AG10803 (cell line): ENCODE measurements around the gene ADRM1.

ENCODE experiments used
- DNase-seq: peaks from one replicate; pipeline ENCODE4 v3.0.0; 2010; ENCODE audit warnings: low read depth
- H3K4me3 ChIP-seq: 2 replicates; pipeline ENCODE4 v1.5.1; 2011; ENCODE audit warnings: mild to moderate bottlenecking, low read length, control low read depth
- TF ChIP-seq, protein P1 (sequence below): conservative IDR thresholded peaks from 2 replicates; pipeline ENCODE4 v1.5.1; 2011; ENCODE audit warnings: mild to moderate bottlenecking, low read length, control low read depth, inconsistent platforms

Gene ADRM1

DNA sequence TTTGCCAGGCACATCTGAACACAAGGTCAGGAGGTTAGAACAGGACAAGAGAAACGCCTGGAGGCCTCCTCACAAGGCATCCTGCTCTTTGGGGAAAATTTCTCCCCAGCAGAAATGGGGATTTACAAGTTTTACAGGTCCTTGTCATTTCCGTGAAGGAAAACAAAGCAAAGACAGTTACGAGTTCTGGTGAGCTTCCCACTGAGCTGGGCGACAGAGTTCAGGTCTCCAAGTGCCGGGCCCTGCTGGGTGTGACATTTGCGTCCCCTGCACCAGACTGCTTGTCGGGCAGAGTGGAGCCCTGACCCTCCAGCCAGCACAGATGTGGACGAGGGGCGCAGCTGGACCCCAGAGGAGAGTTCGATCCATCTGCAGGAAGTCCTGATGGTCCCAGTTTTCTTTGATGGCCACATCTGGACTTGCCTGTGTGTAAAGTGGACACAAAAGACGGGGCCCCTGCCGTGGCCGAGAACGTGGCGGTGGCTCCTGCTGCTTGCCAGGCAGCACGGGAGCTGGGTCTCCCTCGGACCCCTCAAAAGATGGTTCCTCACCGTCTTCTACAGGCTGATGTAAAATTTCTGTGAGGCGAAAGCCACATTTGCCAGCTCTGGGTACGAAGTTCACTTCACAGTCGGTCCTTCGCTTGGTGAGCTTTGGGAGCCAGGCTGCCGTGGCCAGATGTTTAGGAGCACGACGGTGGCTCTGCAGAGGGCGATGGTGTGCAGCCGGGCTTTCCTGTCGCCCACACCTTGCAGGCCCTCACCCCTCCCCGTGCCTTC is 5.2 kb upstream of the ADRM1 start:
- no peak for DNase-seq
- TF ChIP-seq, protein P1, sequence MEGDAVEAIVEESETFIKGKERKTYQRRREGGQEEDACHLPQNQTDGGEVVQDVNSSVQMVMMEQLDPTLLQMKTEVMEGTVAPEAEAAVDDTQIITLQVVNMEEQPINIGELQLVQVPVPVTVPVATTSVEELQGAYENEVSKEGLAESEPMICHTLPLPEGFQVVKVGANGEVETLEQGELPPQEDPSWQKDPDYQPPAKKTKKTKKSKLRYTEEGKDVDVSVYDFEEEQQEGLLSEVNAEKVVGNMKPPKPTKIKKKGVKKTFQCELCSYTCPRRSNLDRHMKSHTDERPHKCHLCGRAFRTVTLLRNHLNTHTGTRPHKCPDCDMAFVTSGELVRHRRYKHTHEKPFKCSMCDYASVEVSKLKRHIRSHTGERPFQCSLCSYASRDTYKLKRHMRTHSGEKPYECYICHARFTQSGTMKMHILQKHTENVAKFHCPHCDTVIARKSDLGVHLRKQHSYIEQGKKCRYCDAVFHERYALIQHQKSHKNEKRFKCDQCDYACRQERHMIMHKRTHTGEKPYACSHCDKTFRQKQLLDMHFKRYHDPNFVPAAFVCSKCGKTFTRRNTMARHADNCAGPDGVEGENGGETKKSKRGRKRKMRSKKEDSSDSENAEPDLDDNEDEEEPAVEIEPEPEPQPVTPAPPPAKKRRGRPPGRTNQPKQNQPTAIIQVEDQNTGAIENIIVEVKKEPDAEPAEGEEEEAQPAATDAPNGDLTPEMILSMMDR = no peak
- no peak overlapping the region for H3K4me3 ChIP-seq

DNA sequence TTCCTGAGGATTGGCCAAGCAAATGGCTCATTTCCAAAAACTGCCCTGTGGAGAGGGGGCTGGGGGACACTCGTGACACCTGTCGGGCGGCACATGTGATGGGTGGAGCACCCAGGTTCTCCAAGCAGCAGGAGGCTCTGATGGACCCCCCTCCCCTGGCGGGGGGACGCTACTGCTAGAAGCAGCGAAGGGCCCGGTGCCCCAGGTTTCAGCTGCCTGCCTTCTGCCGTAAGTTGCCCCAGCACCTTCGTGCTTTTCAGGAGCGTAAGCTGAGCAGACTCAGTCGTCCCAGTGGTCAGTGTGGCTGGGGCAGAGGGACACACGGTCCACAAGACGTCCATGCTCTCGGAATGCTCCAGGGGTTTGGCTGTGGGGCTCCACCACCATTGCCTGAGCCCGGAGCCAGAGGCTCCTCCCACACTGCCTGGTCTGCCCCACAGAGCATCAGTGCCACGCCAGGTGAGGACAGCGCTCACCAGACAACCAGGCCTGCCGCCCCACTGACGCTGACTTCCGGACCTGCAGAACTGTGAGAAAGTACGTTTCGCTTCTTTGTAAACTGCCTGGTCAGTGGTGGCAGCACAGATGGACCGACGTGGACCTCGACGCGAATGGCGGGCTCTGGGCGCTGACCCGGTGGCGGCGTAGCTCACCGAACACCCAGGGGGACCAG is 4.1 kb upstream of the ADRM1 start:
- TF ChIP-seq, protein P1 = no peak
- no peak for DNase-seq
- H3K4me3 ChIP-seq = no peak overlapping the region

DNA sequence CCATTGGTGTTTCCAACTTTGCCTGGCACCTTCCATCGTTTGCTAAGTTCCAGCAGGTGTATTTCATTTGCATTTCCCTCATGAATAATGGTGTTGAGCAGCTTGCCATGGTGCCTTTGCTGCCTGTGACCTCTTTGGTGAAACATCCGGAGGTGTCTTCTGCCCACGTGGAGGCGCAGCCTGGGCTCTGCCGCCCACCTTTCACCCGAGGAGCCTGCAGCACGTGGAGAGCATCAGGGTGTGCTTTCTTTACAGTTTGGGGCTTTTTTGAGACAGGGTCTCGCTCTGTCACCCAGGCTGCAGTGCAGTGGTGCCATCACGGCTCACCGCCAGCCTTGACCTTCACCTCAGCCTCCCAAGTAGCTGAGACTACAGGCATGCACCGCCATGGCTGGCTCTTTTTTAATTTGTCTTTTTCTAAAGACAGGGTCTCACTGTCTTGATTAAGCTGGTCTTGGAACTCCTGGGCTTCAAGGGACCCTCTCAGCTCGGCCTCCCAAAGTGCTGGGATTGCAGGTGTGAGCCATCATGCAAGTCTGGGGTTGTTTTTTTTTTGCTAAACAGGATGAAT is 3.0 kb upstream of the ADRM1 start:
- H3K4me3 ChIP-seq = no peak overlapping the region
- DNase-seq = no peak
- TF ChIP-seq, protein P1 = no peak

DNA sequence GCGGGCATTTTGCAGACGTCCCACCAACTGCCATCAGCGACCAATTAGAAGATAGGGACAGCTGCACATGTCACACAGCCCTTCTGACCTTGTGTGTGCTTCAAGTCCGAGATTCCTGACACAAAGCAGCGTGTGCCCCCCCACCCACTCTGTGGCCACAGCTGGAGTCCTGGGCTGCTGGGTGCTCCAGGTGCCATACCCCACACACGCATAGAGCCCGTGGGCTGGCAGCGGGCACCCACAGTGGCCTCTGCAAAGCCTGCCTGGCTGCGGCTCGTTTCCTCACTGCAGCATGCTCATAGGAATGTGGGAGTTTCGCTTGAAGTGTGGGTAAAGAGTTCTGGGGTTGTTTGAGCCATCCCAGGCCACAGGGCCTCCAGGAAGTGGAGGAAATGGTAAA is 2.5 kb upstream of the ADRM1 start:
- TF ChIP-seq, protein P1 = no peak
- no peak overlapping the region for H3K4me3 ChIP-seq
- DNase-seq = no peak

DNA sequence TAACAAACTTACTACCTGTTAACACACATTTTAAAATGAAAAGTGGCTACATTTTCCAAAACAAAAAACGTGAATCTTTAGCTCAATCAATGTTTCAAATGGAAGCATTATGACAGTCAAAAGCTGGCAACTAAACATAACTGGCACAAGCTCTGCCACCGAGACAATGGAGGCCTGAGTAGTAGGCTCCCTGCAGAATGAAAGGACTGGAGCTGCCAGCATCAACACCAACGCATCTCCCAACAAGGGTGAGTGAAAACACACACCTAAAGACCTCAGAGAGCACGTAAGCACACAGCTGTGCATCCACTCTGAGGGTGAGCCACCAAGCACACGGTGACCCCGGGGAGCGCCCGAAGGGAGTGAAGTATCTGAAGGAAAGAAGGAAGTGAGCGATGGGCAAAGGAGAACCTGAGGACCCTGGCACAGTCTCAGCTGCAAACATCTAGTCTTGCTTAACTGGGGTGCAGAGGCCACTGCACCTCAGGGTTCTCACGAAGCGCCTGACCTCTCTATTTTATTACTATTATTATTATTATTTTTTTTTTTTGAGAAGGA is 1.6 kb upstream of the ADRM1 start:
- TF ChIP-seq, protein P1 = no peak
- no peak for DNase-seq

DNA sequence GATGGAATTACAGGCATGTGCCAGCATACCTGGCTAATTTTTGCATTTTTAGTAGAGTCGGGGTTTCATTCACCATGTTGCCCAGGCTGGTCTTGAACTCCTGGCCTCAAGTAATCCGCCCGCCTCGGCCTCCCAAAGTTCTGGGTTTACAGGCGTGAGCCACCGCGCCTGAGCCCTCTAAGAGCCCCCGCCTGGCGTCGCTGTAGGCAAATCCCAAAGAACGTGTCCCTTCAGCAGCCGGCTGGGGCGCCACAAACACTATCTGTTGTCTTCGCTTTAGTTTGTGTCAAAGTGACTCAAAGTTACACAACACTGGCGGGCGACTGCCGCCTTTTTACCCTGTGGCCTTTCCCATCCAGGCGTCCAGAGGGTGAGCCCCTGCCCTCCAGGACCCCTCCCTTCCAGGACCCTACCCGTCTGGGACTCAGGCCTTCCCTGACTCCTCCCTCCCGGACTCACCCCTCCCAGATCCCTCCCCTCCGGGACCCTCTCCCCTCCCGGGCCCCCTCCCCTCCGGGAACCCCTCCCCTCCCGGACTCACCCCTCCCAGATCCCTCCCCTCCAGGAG is 940 bp upstream of the ADRM1 start:
- DNase-seq = peak; percentile 93
- H3K4me3 ChIP-seq = peak overlapping the region; percentile 78
- TF ChIP-seq, protein P1 = peak; percentile 91

More for the DNA sequence above, 1.6 kb upstream of the ADRM1 start:
- no peak overlapping the region for H3K4me3 ChIP-seq
